GM04503 (cell line): Measurements from ENCODE around the gene KCNMB1.

Source experiments
- DNase-seq: peaks from one replicate; pipeline ENCODE4 v3.0.0-alpha.2; 2012; ENCODE audit warnings: low read depth

KCNMB1 gene

GRCh38 chr5:170339780-170340167 is 49.4 kb downstream of the KCNMB1 start:
- no peak for DNase-seq

GRCh38 chr5:170338933-170339779 is 50.0 kb downstream of the KCNMB1 start:
- DNase-seq = no peak

DNA sequence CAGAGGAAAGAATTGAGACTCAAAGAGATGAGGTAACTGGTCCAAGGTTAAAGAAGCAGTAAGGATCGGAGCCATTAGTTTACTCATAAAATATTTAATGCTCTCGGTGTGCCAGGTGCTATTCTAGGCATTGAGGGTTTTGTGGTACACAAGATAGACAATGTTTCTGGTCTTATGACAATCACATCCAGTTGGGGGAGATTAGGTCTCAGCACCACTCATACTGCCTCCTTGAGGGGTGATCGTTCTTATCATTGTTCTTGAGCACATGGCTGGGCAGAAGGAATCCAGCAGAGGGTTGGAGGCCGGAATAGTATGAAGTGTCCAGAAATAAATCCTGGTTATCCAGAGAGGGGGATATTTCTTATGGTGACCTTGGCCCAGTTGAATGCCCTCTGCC is 50.9 kb downstream of the KCNMB1 start:
- no peak for DNase-seq

GRCh38 chr5:170337045-170337733 is 52.0 kb downstream of the KCNMB1 start:
- no peak for DNase-seq

DNA sequence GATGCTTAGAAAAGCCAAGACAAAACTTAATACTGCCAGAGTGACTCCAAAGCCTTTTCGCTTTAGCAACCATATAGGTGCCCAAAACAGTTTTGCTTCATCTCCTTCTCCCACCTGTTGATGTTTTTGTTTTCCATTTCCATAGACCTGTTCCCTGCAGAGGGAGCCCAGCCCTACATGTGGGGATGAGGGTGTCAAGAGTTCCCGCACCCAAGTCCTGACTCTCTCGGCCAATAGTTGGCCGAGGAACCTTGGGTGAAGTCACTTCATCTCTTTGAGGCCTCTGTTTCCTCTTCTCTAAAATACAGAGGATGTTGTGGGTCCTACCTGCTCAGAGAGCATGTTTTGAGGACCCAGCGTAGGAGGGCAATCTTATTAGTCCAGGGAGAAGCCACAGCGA is 53.1 kb downstream of the KCNMB1 start:
- no peak for DNase-seq

DNA sequence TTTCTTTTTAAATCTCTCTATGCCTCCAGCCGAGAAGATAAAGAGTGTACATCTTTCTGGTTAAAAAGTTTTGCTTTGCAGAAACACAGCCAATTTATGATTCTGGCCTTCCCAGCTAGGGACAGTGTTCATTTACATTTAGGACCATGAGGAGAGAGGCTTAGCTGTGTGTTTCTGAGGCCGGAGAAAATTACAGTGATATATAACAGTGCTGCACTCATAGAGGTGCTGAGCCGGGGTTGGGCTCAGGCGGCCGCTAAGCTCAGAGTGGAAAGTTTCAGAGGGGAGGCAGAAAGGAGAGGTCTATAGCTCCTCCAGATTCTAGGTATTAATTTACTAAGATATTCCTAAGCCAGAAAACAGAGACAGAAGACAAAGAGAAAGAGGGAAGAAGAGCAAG is 54.5 kb downstream of the KCNMB1 start:
- no peak for DNase-seq

- DNase-seq = no peak
These were observed 55.8 kb downstream of the KCNMB1 start for GRCh38 chr5:170333161-170333910.

DNA sequence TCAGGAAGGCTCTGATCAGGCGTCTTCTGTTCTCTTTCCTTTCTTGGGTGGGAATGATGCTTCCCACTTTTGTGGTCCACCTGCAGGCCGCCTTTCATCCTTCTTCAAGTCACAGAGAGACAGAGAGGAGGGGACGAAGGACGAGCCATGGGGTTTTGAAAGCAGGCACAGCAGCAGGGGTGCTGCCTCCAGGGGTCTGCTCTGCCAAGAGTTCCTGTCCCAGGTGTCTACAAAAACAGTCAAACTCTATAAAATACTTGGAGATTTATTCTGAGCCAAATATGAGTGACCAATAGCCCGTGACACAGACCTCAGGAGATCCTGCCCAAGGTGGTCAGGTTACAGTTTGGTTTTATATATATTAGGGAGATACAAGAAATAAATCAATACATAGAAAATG is 57.1 kb downstream of the KCNMB1 start:
- no peak for DNase-seq

GRCh38 chr5:170330568-170331054 is 58.6 kb downstream of the KCNMB1 start:
- DNase-seq = no peak

DNA sequence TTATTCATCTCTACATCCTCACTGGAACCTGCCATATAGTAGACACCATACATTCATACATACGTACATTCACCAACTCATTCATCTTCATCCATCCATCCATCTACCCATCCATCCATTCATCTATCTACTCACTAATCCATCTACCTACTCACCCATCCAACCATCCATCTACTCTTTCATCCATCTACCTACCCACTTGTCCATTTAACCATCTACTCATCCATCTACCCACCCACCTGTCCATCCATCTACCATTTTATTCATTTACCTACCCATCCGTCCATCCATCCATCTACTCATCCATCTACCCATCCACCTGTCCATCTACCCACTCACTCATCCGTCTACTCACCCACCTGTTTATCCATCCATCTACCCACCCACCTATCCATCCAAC is 59.6 kb downstream of the KCNMB1 start:
- DNase-seq = no peak

- no peak for DNase-seq
These were observed 61.3 kb downstream of the KCNMB1 start for GRCh38 chr5:170327829-170328228.

- DNase-seq = no peak
These were observed 62.0 kb downstream of the KCNMB1 start for GRCh38 chr5:170327168-170327567.
